ENCODE measurements around the gene TRDN. TPM values are rescaled to one million over a fixed set of nuclear protein-coding genes. Genes with fewer than 3 reads are reported as not detected.
"Not testable (repeated sequence)": the region's sequence is repeated elsewhere in the genome, so short reads cannot be mapped to it uniquely, and the experiment has no call there.

Gene TRDN
- total RNA-seq, 1 experiment from 2014 or later: not detected

DNA sequence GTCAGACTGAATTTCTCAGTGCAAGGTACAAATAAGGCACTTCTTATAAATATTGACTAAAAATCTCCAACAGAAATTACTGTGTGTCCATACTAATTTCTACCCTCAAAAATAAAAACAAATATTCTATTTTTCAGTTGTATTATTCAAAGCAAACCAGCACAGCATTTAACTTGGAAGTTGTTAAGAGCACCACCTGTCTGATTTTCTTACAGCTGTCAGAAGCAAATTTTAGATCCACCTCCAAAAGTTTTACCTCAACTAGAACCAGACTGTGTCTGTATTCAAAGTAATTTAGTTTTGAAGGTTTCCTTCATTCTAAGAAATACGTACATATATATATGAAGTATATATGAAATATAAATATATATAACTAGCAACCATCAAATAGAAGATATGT, 1.2 kb downstream of the TRDN start:
- DNase-seq (ENCODE audit: extremely low read depth, low read depth): no peak

DNA sequence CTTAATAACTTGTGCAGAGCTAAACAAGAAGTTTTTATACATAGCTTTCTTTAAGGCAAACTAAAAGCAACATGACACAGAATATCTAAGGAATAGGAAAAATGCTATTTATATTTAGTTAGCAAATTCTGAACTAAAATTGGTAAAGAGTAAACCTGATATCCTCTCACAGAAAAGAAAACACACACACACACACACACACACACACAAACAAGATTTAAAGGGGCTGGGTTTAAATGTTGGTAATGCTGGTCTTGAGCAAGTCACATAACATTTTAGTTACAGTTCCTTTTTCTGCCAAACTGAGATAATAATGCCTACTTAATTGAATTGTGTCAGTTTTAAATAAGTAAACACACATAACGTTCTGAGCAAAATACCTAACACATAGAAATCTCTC, 1.6 kb downstream of the TRDN start:
- DNase-seq (ENCODE audit: extremely low read depth, low read depth): no peak

DNA sequence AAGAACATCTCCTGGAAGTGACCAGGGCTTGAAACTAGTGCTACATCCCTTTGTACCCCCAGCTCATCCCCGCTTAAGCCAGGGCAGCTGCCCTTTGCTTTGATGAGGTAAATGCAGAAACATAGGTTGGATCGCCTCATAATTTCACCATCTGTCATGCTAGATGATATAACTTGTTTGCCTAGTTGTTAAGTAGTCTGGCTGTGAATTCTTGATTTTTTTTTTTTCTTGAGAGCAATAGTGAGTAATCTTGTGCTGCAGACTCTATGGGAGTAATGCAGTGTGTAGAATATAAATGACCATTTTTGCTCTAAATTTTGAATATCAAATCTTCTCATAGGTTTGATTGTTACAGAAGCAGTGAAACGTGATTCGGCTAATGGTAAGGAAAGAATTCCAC, 4.1 kb downstream of the TRDN start:
- no peak for DNase-seq (ENCODE audit: extremely low read depth, low read depth)

GRCh38 chr6:123629258-123629941, 7.3 kb downstream of the TRDN start:
- no peak for DNase-seq (ENCODE audit: extremely low read depth, low read depth)

- no peak for DNase-seq (ENCODE audit: extremely low read depth, low read depth)
Observed at GRCh38 chr6:123625696-123626095, 11.1 kb downstream of the TRDN start.

- DNase-seq (ENCODE audit: extremely low read depth, low read depth): no peak
Observed at GRCh38 chr6:123622780-123623179, 14.0 kb downstream of the TRDN start.

GRCh38 chr6:123619156-123619555, 17.6 kb downstream of the TRDN start:
- DNase-seq (ENCODE audit: extremely low read depth, low read depth): no peak

GRCh38 chr6:123616942-123617341, 19.8 kb downstream of the TRDN start:
- DNase-seq (ENCODE audit: extremely low read depth, low read depth): no peak

- no peak for DNase-seq (ENCODE audit: extremely low read depth, low read depth)
Observed at GRCh38 chr6:123616016-123616415, 20.7 kb downstream of the TRDN start.

- no peak for DNase-seq (ENCODE audit: extremely low read depth, low read depth)
Observed at GRCh38 chr6:123610779-123611178, 26.0 kb downstream of the TRDN start.

DNA sequence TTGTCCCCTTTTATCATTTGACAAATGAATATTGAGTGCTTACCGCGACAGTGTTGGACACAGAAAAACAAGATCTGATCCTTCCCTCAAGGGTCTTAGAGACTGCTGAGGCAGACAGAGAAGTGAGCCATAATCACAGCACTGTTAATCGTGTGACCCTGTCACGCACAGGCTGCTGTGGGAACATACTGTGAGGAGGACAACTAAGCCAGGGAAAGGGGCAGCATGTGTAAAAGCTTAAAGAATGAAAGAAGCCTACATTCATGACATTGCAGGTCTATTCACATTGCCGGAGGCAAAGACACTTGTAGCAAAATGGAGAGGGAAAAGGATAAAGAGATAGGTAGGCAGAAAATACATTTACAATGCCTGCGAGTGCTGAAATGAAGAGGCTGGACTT, 32.7 kb downstream of the TRDN start:
- DNase-seq (ENCODE audit: extremely low read depth, low read depth): no peak

DNA sequence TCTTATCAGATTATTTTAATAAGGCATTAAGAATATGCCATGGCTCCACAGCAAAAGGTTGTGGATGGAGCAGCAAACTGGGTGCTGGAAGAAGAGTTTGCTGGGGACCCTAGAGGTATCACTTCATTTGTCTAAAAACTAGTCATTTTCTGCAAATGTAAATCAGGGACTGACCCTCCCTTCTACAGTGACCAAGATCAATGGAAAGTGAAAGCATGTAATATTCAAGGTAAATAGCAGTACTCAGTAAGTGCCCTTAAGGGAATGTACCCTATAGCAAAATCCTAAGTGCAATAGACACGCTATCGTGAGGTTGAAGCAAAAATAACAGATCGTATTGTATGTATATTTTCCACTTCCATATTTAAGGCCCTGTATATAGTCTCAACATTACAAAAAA, 38.7 kb downstream of the TRDN start:
- no peak for DNase-seq (ENCODE audit: extremely low read depth, low read depth)

DNA sequence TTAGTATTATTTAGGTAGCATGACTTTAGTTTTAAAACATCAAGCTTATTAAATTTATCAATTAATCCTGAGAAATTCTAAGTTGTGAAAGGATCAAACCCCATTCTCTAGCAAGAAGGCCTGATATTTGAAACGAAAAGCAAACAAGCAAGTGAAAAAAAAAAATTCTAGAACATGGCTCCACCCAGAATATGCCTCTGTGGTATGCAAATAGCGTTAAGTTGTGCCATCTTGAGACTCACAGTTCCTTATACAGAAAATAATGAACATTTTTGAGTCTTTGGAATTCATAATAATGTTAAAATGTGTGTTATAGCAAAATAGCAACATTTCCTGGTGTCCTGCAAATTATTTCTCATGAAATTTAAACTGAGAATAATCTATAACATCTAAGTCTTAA, 42.0 kb downstream of the TRDN start:
- DNase-seq (ENCODE audit: extremely low read depth, low read depth): no peak

- DNase-seq (ENCODE audit: extremely low read depth, low read depth): no peak
Observed at GRCh38 chr6:123592426-123592825, 44.3 kb downstream of the TRDN start.

DNA sequence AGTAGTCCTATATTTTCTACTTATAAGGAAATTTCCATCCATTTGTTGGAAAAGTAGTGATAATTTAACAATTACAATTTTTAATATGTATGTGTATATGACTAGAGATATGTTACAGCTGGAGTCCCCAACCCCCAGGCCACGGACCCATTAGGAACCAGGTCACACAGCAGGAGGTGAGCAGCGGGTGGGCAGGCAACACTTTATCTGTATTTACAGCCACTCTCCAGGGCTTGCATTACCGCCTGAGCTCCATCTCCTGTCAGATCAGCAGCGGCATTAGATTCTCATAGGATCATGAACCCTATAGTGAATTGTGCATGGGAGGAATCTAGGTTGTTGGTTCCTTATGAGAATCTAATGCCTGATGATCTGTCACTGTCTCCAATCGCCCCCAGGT, 46.8 kb downstream of the TRDN start:
- DNase-seq (ENCODE audit: extremely low read depth, low read depth): no peak

DNA sequence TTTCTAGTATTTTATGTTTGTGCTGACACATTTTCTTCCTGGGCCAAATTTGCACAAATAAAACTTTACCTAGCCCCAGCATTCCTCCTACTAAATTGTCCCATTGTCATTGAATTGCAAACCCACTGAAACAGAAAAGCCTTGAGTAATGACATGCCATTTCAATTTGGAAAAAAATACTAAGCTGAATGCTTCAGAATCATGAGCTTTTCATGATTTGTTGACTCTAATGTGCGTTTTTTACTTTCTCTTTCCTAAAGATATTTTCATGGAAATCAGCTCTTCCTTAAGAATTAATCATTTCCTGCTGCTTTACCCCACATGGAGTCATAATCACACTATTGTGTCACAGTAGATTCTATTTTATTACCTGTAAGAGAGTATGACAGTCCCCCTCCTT, 47.4 kb downstream of the TRDN start:
- DNase-seq (ENCODE audit: extremely low read depth, low read depth): no peak

GRCh38 chr6:123588546-123588895, 48.2 kb downstream of the TRDN start:
- DNase-seq (ENCODE audit: extremely low read depth, low read depth): no peak

GRCh38 chr6:123587838-123588545, 48.8 kb downstream of the TRDN start:
- DNase-seq (ENCODE audit: extremely low read depth, low read depth): no peak

DNA sequence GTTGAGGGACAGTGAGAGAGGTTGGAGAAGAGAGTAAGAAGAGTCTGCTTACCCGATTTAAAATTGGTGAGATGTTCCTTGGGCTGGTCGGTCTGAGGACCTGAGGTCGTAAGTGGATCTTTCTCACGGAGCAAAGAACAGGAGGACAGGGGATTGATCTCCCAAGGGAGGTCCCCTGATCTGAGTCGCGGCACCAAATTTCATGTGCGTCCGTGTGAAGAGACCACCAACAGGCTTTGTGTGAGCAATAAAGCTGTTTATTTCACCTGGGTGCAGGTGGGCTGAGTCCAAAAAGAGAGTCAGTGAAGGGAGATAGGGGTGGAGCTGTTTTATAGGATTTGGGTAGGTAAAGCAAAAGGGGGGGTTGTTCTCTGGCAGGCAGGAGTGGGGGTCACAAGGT, 49.3 kb downstream of the TRDN start:
- DNase-seq (ENCODE audit: extremely low read depth, low read depth): not testable (repeated sequence)

DNA sequence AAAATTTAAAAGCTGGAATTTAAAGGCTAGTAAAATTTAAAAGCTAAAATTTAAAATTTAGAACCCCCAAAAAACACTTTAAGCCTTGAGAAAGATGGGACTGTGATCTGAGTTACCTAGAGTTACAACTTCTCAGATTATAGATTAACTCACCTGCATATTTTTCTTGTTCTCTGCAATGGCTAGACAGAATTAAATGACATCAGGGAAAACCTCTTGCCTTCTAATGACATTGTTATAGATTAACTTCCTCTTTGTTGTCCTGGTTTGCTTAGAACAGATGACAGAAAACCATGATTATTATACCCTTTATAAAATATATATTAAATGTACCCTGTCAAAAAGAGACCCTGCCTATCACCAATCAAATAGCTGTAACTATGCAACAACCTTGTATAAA, 56.4 kb downstream of the TRDN start:
- DNase-seq (ENCODE audit: extremely low read depth, low read depth): no peak

- DNase-seq (ENCODE audit: extremely low read depth, low read depth): no peak
Observed at GRCh38 chr6:123575188-123575587, 61.6 kb downstream of the TRDN start.

DNA sequence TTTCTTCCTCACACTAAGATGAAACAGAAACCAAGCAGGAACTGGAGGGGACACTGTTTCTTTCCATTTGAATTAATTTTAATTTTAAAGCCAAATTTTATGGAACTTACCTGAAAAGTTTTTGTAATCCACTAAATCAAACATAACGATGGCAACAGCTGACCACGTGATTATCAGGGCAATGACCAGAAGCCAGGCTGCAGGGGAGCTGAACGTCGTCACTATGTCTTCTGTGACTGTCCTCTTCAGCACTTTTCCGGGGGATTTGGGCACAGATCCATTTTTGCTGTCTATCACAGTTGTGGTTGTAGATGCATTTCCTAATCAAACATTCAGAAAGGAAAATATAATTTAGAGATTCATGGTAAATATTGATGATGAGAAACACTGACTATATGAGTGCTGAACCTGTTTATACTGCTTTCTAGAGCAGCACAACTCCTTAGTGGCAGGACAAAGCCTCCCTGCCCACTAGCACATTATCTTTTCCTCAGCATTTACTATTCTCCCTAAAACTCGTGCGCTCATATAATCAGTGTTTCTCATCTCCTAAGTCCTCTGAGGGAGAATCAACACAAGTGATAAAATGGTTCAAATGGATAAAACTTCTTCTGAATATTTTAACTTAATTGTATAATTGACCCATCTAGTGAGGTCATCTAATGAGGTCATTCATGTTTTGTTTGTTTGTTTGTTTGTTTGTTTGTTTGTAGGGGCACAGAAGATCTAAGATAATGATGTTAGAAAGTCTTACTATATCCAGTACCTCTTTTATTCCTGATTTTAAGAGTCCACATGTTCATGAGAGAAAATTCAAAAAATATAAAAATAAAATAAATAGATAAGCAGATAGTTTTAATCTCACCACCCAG, 65.7 kb downstream of the TRDN start:
- no peak for DNase-seq (ENCODE audit: extremely low read depth, low read depth)

Data from NCI-H460 (cell line).